NCI-H774 (cell line): Measurements from ENCODE around the gene PEX26.
"Not testable (repeated sequence)": the region's sequence is repeated elsewhere in the genome, so short reads cannot be mapped to it uniquely, and the experiment has no call there.

Experiments used
- DNase-seq: peaks from one replicate; lab custom pipeline; 2025; lab: John Stamatoyannopoulos, UW

PEX26 gene

GRCh38 chr22:18056807-18057474, 20.8 kb upstream of the PEX26 start:
- no peak for DNase-seq

GRCh38 chr22:18057568-18058209, 20.1 kb upstream of the PEX26 start:
- DNase-seq, result no peak

- DNase-seq, result no peak
Measured at GRCh38 chr22:18058371-18059093, 19.3 kb upstream of the PEX26 start.

- DNase-seq, result no peak
Measured at GRCh38 chr22:18059094-18059417, 18.7 kb upstream of the PEX26 start.

GRCh38 chr22:18059473-18059872, 18.3 kb upstream of the PEX26 start:
- DNase-seq, result no peak

GRCh38 chr22:18059991-18060390, 17.8 kb upstream of the PEX26 start:
- DNase-seq, result no peak

- DNase-seq, result no peak
Measured at GRCh38 chr22:18060646-18061620, 16.9 kb upstream of the PEX26 start.

- no peak for DNase-seq
Measured at GRCh38 chr22:18062421-18062820, 15.4 kb upstream of the PEX26 start.

- DNase-seq, result no peak
Measured at GRCh38 chr22:18063306-18063705, 14.5 kb upstream of the PEX26 start.

- DNase-seq, result not testable (repeated sequence)
Measured at GRCh38 chr22:18063715-18064114, 14.1 kb upstream of the PEX26 start.

- no peak for DNase-seq
Measured at GRCh38 chr22:18064636-18065035, 13.2 kb upstream of the PEX26 start.

GRCh38 chr22:18065256-18065655, 12.5 kb upstream of the PEX26 start:
- DNase-seq, result no peak

GRCh38 chr22:18066181-18066859, 11.5 kb upstream of the PEX26 start:
- DNase-seq, result no peak

GRCh38 chr22:18067121-18067520, 10.7 kb upstream of the PEX26 start:
- no peak for DNase-seq

- DNase-seq, result no peak
Measured at GRCh38 chr22:18067548-18068341, 10.0 kb upstream of the PEX26 start.

- DNase-seq, result no peak
Measured at GRCh38 chr22:18068381-18068988, 9.3 kb upstream of the PEX26 start.

- no peak for DNase-seq
Measured at GRCh38 chr22:18069041-18069440, 8.7 kb upstream of the PEX26 start.

- DNase-seq, result no peak
Measured at GRCh38 chr22:18070041-18070440, 7.7 kb upstream of the PEX26 start.

GRCh38 chr22:18070556-18071306, 7.1 kb upstream of the PEX26 start:
- DNase-seq, result no peak
